ENCODE results near the gene RBFOX1.

The RBFOX1 gene

GRCh38 chr16:7422036-7422888 is 89.6 kb downstream of the RBFOX1 start:
- DNase-seq = no peak

- DNase-seq = no peak
Measured at GRCh38 chr16:7423434-7424044, 90.9 kb downstream of the RBFOX1 start.

DNA sequence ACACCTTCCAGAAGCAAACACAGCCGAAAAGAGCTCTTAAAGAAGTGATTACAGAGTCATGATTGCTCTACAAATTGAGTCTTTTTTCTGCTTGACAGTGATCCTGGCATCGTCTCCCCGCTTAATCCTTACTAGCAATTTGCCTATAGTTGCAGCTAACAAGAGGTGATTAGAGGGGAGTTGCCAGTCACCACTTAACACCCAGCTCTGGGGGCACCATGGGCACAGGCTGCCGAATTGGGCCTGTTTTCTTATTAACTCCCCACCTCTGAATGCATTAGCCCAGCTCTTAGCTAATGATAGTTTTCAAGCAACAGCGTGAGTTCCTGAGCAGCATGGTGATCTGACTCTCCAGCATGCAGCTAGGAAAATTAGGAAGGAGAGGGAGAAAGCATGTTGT is 93.5 kb downstream of the RBFOX1 start:
- no peak for DNase-seq

DNA sequence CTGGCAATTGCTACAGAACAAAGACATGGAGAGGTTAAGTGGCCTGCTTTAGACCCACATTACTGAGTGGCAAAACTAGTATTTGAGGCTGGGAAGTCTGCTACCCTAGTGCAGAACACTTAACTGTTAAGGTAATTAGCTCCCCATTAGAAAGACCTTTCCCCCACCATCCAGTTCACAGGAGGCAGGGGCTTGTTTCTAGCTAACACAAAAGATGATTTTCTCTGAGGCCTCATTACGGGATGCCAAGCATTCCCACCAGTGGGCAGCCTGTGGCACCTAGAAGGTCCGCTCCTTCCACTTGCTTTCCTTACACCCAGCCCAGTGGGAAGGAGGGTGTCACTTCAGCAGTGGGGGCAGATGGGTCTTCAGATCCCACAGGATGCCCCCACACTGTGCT is 99.1 kb downstream of the RBFOX1 start:
- DNase-seq = no peak

DNA sequence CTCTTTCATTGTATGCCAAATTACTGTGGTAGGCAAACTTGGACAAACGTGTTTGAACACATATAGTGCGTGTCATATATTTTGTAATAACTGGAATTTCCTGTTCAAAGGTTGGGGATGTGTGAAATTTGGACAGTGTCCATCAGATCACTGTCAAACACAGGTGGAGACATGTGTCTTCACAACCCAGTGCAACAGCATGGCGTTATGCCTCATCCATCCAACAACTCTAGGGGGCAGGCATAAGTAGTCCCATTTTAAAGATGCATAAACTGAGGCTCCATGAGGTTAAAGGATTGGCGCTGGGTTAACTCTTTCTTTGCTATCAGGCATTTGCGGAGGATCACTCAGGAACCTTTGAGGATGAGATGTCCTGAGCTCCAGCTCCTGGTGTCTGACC is 103.7 kb downstream of the RBFOX1 start:
- DNase-seq = no peak

DNA sequence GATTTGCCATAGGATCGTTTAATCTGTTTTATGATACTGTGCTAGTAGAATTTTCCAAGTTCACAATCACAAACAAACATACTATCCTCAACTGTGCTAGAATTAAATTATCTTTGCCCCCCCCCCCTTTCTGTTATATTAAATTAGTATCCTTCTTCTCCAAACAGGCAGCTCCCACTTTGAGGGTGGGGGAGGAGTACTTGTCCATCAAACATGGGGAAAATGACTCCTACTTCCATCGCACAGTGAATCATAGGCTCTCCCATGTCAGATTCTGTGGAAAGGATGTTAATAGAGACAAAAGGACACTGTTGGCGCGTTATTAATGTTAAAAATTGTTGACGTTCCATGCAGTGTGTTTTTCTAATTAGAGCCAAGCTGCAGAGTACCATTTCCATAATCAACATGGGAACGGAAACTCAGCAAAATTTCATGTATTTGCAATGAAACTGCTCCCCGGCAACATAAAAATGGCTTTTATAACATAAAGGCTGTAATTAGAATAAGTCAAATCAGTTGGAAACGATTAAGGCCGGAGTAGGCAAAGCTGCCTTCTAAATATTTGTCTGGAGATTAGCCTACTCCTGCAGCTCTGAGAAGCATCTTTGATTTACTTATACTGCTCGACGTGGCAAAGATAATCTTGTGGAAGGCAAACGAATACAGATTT is 104.6 kb downstream of the RBFOX1 start:
- no peak for DNase-seq

- DNase-seq = no peak
Measured at GRCh38 chr16:7437843-7438242, 105.2 kb downstream of the RBFOX1 start.

DNA sequence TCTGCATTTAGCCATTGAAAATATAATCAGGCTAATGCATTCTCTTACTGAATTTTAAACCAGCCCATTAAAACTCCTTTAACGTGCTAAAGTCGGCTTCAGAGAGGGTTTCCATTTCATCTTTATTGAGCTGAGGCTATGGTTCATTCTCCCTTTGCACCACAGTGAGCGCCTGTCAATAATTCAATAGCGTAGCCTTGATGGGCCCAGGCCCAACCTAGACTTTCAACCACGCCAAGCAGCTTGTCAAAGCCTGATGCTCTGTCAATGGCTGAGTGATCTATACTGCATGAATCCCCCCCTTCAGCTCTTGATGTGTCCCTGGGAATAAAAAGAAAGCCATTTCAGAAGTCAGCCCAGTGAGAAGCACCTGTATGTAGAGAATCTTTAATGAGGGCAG is 106.0 kb downstream of the RBFOX1 start:
- DNase-seq = no peak

GRCh38 chr16:7439518-7439917 is 106.9 kb downstream of the RBFOX1 start:
- no peak for DNase-seq

GRCh38 chr16:7440886-7441400 is 108.3 kb downstream of the RBFOX1 start:
- no peak for DNase-seq

- no peak for DNase-seq
Measured at GRCh38 chr16:7442050-7442449, 109.4 kb downstream of the RBFOX1 start.

DNA sequence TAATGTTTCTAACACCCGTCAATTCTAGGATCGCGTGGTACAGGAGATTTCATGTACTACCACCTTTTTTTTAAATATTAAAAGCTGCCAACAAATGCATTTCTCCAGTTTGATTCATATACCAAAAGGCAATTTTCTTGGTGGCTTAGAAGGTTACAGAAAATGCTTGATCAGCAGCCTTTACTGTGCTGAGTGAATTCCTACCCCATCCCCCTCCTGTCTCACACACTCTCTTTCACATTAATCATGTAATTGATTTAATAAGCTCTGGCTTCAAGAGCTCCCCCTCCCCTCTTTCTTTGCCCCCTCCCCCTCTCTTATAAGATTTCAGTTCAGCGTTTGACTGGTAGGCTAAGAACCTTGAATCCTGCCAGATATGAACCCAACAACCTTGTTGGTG is 110.5 kb downstream of the RBFOX1 start:
- no peak for DNase-seq

GRCh38 chr16:7443648-7444365 is 111.2 kb downstream of the RBFOX1 start:
- DNase-seq = no peak

GRCh38 chr16:7449306-7449705 is 116.7 kb downstream of the RBFOX1 start:
- no peak for DNase-seq

DNA sequence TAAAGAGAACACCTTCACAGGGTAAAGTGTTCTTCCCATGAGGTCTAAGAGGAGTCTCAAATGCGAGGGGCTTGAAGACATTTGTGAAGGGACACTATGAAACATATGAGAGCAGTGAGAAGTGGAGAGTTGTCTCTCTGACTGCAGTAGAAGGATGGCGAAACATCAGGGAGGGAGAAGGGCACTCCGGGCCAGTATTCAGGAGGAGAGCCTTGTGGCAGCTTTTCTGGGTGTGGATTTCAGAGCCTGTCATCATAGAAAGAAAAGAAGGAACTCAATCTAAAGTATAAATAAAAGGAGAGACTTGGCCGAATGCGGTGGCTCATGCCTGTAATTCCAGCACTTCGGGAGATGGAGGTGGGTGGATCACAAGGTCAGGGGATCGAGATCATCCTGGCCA is 117.2 kb downstream of the RBFOX1 start:
- DNase-seq = no peak

DNA sequence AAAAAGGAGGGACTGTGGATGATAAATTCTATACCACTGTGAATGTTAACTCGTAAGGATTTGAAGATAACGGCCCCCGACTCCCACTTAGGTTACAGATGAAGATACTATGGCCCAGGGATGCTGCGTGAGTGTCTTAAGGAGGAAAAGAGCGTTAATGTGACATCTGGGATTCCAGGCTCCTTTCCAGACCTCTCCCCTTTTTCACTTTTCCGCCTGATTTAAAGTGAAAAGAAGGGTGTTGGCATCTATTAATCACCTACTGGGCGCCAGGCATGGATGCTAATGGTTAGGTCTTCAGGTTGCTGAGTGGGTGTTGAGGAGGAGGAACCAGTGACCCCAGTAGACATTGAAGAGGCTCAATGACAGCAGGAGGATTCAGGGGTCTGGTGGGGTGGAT is 117.8 kb downstream of the RBFOX1 start:
- DNase-seq = no peak

DNA sequence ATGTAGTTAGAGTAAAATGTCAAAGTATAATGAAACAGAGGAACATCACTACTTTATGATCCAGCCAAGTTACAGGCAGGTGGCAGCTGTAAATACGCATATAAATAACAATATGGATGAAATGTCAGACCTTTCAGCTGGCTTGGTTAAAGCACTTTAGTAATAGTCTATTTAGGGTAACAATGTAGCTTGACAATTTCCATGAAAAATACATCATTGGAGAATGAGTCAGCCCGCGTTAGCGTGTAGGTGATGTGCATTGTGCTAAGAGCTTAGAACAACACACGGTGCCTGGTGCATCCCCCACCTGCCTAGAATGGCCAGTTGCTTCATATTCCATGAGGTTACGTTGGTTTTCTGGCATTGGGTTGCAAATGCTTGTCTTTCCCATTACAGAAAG is 119.4 kb downstream of the RBFOX1 start:
- no peak for DNase-seq

GRCh38 chr16:7456211-7456610 is 123.6 kb downstream of the RBFOX1 start:
- no peak for DNase-seq

DNA sequence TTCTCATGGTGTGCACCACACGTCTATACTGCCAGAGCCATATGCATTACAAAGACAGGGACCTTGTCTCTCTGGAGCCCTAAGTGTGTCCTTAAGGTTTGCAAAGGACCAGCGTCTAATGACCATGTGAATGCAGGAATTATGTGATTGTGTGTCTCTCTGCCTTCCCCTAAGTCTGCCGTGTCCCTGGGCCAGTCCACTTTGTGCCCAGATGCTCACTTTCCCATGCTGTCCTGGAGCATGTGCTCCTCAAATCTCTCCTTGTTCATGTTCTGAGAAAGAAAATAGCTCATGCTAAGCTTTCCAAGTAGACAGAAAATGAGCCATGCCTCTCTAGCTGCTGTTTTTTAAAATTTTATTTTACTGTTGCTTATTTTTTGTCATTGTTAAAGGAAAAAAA is 125.5 kb downstream of the RBFOX1 start:
- no peak for DNase-seq

- DNase-seq = no peak
Measured at GRCh38 chr16:7470344-7470743, 137.7 kb downstream of the RBFOX1 start.

DNA sequence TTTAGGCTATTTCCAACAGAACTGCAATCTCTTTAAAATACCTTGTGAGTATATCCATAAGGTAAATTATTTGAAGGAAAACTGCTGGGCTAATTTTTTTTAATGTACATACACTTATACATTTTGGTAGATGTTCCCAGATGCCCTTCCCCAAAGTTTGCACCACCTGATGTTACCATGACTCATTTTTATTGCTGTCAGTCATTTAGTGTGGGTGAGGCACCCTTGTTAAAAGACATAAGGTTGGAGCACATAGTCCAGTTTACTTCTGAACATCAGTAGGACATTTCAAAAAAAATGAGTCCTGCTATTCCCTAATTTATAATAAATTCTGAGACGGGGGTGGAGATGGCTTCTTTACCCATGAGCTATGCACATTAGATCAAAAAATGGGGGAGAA is 138.6 kb downstream of the RBFOX1 start:
- DNase-seq = no peak

DNA sequence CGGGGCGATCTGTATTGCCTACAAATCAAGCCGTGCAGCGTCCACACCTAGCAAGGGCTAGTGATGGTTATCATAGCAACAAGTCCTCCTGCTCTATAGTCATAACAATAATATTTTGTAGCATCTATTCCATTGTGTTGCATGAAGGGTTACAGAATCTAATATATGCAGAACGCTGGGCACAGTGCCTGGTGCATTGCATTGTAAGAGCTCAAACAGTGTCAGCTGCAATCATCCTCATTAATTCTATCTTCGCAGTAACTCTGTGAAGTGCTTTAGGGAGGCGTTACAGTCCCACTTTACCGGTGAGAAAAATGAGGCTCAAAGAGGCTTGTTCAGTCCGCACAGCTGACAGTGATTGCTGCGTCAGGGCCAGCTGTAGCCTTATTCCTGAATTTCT is 149.4 kb downstream of the RBFOX1 start:
- DNase-seq = no peak

DNA sequence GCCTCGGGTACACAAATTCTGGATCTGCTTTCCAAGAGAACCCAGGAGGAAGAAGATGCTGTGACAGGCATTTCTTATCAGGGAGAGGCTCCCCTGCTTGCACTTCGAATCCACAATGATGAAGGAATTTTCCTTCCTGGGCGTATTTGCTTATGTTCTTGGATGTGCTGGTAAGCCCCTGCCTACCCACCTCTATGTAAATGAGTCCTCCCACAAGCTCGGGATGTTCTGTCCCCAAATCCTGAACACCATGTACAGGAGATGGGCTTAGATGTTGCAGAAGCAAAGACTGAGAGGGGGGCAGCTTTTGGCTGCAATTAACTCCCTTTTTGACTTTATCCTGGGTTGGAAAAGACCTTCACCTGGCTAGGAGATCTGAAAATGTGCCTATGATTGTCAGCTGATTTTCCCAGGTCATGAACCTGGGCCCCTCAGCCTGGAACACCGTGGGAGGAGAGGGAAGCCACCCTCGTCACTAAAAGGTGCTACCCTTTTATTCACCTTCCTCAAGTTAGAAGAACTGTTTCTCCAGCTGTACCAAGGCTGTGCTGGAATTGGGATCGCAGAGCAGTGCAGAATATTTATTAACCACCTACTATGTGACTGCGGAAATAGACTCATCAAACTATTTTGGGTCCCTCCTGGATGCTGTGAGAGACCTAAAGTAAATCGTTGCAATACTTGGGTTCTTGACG is 150.1 kb downstream of the RBFOX1 start:
- DNase-seq = no peak
